ENCODE results near the gene TRDMT1.

GRCh38 chr10:17185873-17186272, 15.6 kb downstream of the TRDMT1 start:
- TF ChIP-seq CTCF (IDR thresholded peaks at IDR 0.05; ENCODE audit: low read depth, low read length, poor library complexity, severe bottlenecking) (no peak), EZH2phosphoT487 (IDR thresholded peaks at IDR 0.05; ENCODE audit: borderline replicate concordance, low read length) (no peak)

Measured in DOHH2 (cell line).